Transverse colon (tissue), 4 donors: ENCODE data around the gene RAD9A. TPM values are rescaled to one million over a fixed set of nuclear protein-coding genes. Genes with fewer than 3 reads are reported as not detected.

Experiments used
- DNase-seq: peaks from one replicate; pipeline ENCODE4 v3.0.0-alpha.2; 2019
- H3K27ac ChIP-seq, 4 donors: fragments of 200-600 bp; sonication (generic); 2 replicates each; pipeline ENCODE4 v1.5.1; 2016 to 2018; ENCODE audit warnings: inconsistent platforms in 4 of 4
- H3K27me3 ChIP-seq: fragments of 200-600 bp; sonication (generic); 2 replicates; pipeline ENCODE4 v1.5.1; 2017; ENCODE audit warnings: inconsistent platforms
- H3K36me3 ChIP-seq, 4 donors: fragments of 200-600 bp; sonication (generic); 2 replicates each; pipeline ENCODE4 v1.5.1; 2017 to 2019; ENCODE audit warnings: inconsistent platforms in 4 of 4
- H3K4me1 ChIP-seq, 4 donors: fragments of 200-600 bp; sonication (generic); 2 replicates each; pipeline ENCODE4 v1.5.1; 2017 to 2020; ENCODE audit warnings: inconsistent platforms in 4 of 4
- H3K4me3 ChIP-seq, 4 donors: fragments of 200-600 bp; sonication (generic); 1 replicate in 1 of 4; 2 replicates in 3 of 4; pipeline versions ENCODE4 v1.5.1 to v1.6.1; 2017 to 2019; ENCODE audit warnings: inconsistent platforms in 4 of 4
- H3K9me3 ChIP-seq, 2 donors: fragments of 200-600 bp; sonication (generic); 2 replicates each; pipeline ENCODE4 v1.5.1; 2017 to 2019; ENCODE audit warnings: inconsistent platforms in 2 of 2
- CTCF ChIP-seq, 5 experiments: fragments of 200-600 bp in 3 of 5; fragments of 450-650 bp in 2 of 5; sonication (generic) in 3 of 5; IDR thresholded peaks; 1 replicate in 2 of 5; 2 replicates in 3 of 5; pipeline ENCODE4 v1.5.1; 2016 to 2017; ENCODE audit warnings: antibody characterized with exemption in 5 of 5, inconsistent platforms in 3 of 5, mild to moderate bottlenecking in 2 of 5, moderate library complexity in 1 of 5
- EP300 ChIP-seq: sonication (generic); formaldehyde crosslinking; IDR thresholded peaks from one replicate; pipeline ENCODE4 v1.6.1; 2017; ENCODE audit warnings: antibody characterized with exemption, low read depth
- POLR2A ChIP-seq: fragments of 450-650 bp; IDR thresholded peaks from one replicate; pipeline ENCODE4 v1.6.1; 2016; ENCODE audit warnings: antibody characterized with exemption, mild to moderate bottlenecking, moderate library complexity
- POLR2AphosphoS5 ChIP-seq, 3 donors: sonication (generic); formaldehyde crosslinking; IDR thresholded peaks; one replicate each; pipeline ENCODE4 v1.6.1; 2016; ENCODE audit warnings: antibody characterized with exemption in 3 of 3
- WGBS, 2 donors: methylation state at CpG; one replicate each; pipeline ENCODE4 v1.1.5; 2018; ENCODE audit warnings: low coverage in 1 of 2; 5-methylcytosine and 5-hydroxymethylcytosine counted together
- in situ Hi-C, 4 donors: fragments of 200-750 bp; cut with MboI; loops; one replicate each; pipeline versions ENCODE4 v1.15.0 to v1.15.1; 2017; ENCODE audit warnings: low sequenced_read_pairs in 3 of 4, low pct_ligation_motif_present in 1 of 4, low pct_unique_long_range_greater_than_20kb in 1 of 4
- intact Hi-C: fragments of 100-400 bp; cut with DNase I; formaldehyde crosslinking; loops from one replicate; pipeline ENCODE4 v1.15.1; 2023; ENCODE audit warnings: low total_unique reads
- total RNA-seq, 4 donors: library from RNA; depleted of rRNA; stranded (reverse); fragments of >200 nt; gene quantifications; one replicate each; pipeline ENCODE4 v1.1.0, GENCODE V29; 2016

The RAD9A gene
- total RNA-seq, 4 donors from 2014 or later = 37.8 to 470 (median 95.3) TPM

- Histone ChIP-seq H3K9me3 (no peaks in the 10 kb centered on the region), H3K27me3 (no peaks in the 10 kb centered on the region), H3K4me3 (no peak overlapping the region), H3K27ac (no peak overlapping the region), H3K36me3 (peaks cover 0 to 13% (median 6%) of the 10 kb centered on the region in 4 donors), H3K4me1 (peaks cover 10 to 43% (median 25%) of the 10 kb centered on the region in 4 donors)
- WGBS, 2 donors = 94% methylated on average over 18 of the region's 18 CpGs; no CpG with 5 or more reads in 1 of the 2 donors
- intact Hi-C loops = no loop called here
- no peak for DNase-seq
- in situ Hi-C loops = loop anchor here in 3 of 4 donors (10.0 to 25.0 kb wide), 2 partner anchors 91 to 131 kb away; partner anchors contain the start of genes AIP (in 2 of the 3) and GRK2 (in 1 of the 3)
- TF ChIP-seq POLR2AphosphoS5 (IDR thresholded peaks at IDR 0.05) = no peak
- no peak for TF ChIP-seq EP300
- no peak for TF ChIP-seq CTCF (IDR thresholded peaks at IDR 0.05)
- no peak for TF ChIP-seq POLR2A
Measured at GRCh38 chr11:67393437-67393836, 1.7 kb downstream of the RAD9A start.

GRCh38 chr11:67393990-67394389, 2.2 kb downstream of the RAD9A start:
- Histone ChIP-seq H3K9me3 (no peaks in the 10 kb centered on the region), H3K36me3 (peaks cover 0 to 18% (median 8%) of the 10 kb centered on the region in 4 donors), H3K4me3 (no peak overlapping the region), H3K27ac (no peak overlapping the region), H3K4me1 (peaks cover 10 to 44% (median 25%) of the 10 kb centered on the region in 4 donors), H3K27me3 (no peaks in the 10 kb centered on the region)
- intact Hi-C loops = no loop called here
- no peak for TF ChIP-seq POLR2AphosphoS5 (IDR thresholded peaks at IDR 0.05)
- TF ChIP-seq CTCF (IDR thresholded peaks at IDR 0.05) = no peak
- no peak for TF ChIP-seq EP300
- no peak for TF ChIP-seq POLR2A
- in situ Hi-C loops = loop anchor here in 3 of 4 donors (10.0 to 25.0 kb wide), 2 partner anchors 91 to 132 kb away; partner anchors contain the start of genes AIP (in 2 of the 3) and GRK2 (in 1 of the 3)
- 84 to 86% methylated on average over 5 of the region's 5 CpGs for WGBS, 2 donors
- DNase-seq = no peak

DNA sequence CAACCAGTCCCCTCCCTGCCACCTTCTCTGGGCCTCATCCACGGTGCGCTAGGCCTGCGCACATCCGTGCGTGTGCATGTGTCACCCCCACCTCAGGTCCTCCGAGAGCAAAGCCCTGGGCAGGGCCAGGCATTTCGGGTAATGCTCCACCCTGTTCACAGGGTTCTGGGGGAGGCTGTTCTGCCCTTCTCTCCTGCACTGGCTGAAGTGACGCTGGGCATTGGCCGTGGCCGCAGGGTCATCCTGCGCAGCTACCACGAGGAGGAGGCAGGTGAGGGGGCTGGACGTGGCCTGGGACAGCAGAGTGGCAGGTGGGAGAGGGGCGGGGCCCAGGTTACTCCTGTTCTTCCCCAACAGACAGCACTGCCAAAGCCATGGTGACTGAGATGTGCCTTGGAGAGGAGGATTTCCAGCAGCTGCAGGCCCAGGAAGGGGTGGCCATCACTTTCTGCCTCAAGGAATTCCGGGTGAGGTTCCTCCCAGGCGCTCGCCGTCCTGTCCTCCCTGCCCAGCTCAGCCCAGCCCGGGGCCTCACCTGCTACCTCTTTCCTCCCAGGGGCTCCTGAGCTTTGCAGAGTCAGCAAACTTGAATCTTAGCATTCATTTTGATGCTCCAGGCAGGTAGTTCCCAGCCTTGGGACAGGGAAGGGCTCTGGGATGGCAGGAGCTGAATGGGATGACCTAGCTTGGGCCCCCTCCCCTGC, 3.9 kb downstream of the RAD9A start:
- WGBS, 2 donors = 84% methylated on average over 18 of the region's 19 CpGs; no CpG with 5 or more reads in 1 of the 2 donors
- peaks cover 22 to 45% (median 32%) of the 10 kb centered on the region in 4 donors for H3K4me1 ChIP-seq
- peaks cover 0 to 24% (median 9%) of the 10 kb centered on the region in 4 donors for H3K36me3 ChIP-seq
- intact Hi-C loops (no loop called here), in situ Hi-C loops (loop anchor here in 3 of 4 donors (10.0 to 25.0 kb wide), 2 partner anchors 89 to 133 kb away; partner anchors contain the start of genes AIP (in 2 of the 3) and GRK2 (in 1 of the 3))
- no peak overlapping the region for H3K4me3 ChIP-seq
- H3K27me3 ChIP-seq = no peaks in the 10 kb centered on the region
- H3K9me3 ChIP-seq = no peaks in the 10 kb centered on the region
- no peak for DNase-seq
- TF ChIP-seq EP300 (no peak), POLR2A (no peak), CTCF (IDR thresholded peaks at IDR 0.05) (no peak), POLR2AphosphoS5 (IDR thresholded peaks at IDR 0.05) (no peak)
- H3K27ac ChIP-seq = no peak overlapping the region

DNA sequence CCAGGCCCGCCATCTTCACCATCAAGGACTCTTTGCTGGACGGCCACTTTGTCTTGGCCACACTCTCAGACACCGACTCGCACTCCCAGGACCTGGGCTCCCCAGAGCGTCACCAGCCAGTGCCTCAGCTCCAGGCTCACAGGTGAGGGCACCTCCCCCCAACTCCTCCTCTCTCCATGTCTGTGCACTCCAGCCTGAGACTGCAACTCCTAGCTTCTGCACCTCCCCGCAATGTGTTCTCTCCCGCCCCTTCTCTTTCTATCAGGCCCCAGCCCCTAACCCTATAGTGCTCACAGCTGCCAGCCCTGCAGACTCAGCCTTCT, 4.4 kb downstream of the RAD9A start:
- Histone ChIP-seq H3K27me3 (no peaks in the 10 kb centered on the region), H3K27ac (no peak overlapping the region), H3K4me1 (peaks cover 19 to 43% (median 31%) of the 10 kb centered on the region in 4 donors), H3K36me3 (peaks cover 0 to 24% (median 9%) of the 10 kb centered on the region in 4 donors), H3K9me3 (no peaks in the 10 kb centered on the region), H3K4me3 (no peak overlapping the region)
- WGBS, 2 donors = 89% methylated on average over 7 of the region's 7 CpGs; no CpG with 5 or more reads in 1 of the 2 donors
- intact Hi-C loops (no loop called here), in situ Hi-C loops (loop anchor here in 3 of 4 donors (10.0 to 25.0 kb wide), 2 partner anchors 89 to 134 kb away; partner anchors contain the start of genes AIP (in 2 of the 3) and GRK2 (in 1 of the 3))
- no peak for TF ChIP-seq POLR2A
- no peak for TF ChIP-seq POLR2AphosphoS5 (IDR thresholded peaks at IDR 0.05)
- no peak for TF ChIP-seq EP300
- no peak for TF ChIP-seq CTCF (IDR thresholded peaks at IDR 0.05)
- no peak for DNase-seq
